Activated T-cell treated with anti-CD3 and anti-CD28 coated beads, Interleukin-2, amount 50 U/mL, for 4 hours (primary cell): ENCODE data around the gene SLC9A9. TPM values are rescaled to one million over a fixed set of nuclear protein-coding genes. Genes with fewer than 3 reads are reported as not detected.
"Not testable (repeated sequence)": the region's sequence is repeated elsewhere in the genome, so short reads cannot be mapped to it uniquely, and the experiment has no call there.

ENCODE experiments used
- ATAC-seq, 2 donors: fragments of 200-7000 bp; cut with Tn5 transposase; one replicate each; pipeline ENCODE4 v1.10.0; 2021
- DNase-seq: peaks from one replicate; pipeline ENCODE4 v3.0.0-alpha.2; 2020
- H3K27me3 Mint-ChIP-seq: one replicate; pipeline ENCODE4 v1.8.0; 2021; ENCODE audit warnings: low read depth, mixed read lengths
- H3K36me3 Mint-ChIP-seq: one replicate; pipeline ENCODE4 v1.8.0; 2022; ENCODE audit warnings: mixed read lengths; ENCODE audit not compliant: insufficient read depth
- H3K4me1 Mint-ChIP-seq: one replicate; pipeline ENCODE4 v1.8.0; 2021; ENCODE audit warnings: low read depth, mixed read lengths
- H3K4me3 Mint-ChIP-seq: one replicate; pipeline ENCODE4 v1.8.0; 2021; ENCODE audit warnings: mild to moderate bottlenecking, moderate library complexity, mixed read lengths
- H3K9me3 Mint-ChIP-seq: one replicate; pipeline ENCODE4 v1.8.0; 2021; ENCODE audit warnings: mixed read lengths
- total RNA-seq, 3 donors: library from RNA; stranded (reverse); gene quantifications; one replicate each; pipeline ENCODE4 v1.2.1, GENCODE V29; 2021

Gene SLC9A9
- total RNA-seq, 3 donors from 2014 or later: 0.56 to 0.98 (median 0.87) TPM

DNA sequence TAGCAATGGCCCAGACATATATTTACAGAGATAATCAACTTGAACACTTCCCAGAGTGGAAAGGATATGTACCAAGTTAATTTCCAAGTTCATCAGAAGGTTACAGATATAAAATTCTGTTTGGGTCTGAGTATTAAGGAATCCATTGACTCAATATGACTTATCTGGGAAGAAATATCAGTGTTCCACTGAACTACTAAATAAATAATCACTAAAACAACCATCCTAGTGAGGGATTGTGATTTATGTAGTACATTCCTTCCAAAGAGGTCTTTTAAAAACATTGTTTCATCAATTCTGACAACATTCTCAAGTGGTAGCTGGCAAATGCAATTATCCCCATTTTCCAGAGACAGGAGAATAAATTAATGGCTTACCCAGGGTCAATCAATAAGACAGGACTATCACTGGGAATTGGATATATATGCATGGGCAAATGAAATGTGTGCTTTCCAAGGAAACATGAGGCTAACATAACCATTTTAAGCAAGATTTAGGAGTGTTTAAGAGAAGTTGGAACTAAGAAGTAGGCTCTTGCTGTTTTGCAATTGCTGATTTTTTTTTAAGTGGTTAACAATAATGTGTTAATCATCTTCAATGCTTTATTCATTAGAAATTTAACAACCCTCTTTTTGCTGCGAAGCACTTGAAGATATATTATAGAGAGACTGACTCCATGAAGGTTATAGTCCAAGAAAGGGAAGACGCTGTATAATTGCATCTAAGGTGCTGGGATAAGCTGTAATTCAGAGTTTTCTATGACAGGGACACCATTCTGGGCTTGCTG is 37.9 kb downstream of the SLC9A9 start:
- no peaks in the 10 kb centered on the region for H3K27me3 Mint-ChIP-seq
- H3K36me3 Mint-ChIP-seq: peaks cover 23% of the 10 kb centered on the region
- peaks cover 18% of the 10 kb centered on the region for H3K4me1 Mint-ChIP-seq
- DNase-seq (no peak), ATAC-seq (no peak)
- H3K9me3 Mint-ChIP-seq: no peaks in the 10 kb centered on the region
- H3K4me3 Mint-ChIP-seq: no peak overlapping the region

DNA sequence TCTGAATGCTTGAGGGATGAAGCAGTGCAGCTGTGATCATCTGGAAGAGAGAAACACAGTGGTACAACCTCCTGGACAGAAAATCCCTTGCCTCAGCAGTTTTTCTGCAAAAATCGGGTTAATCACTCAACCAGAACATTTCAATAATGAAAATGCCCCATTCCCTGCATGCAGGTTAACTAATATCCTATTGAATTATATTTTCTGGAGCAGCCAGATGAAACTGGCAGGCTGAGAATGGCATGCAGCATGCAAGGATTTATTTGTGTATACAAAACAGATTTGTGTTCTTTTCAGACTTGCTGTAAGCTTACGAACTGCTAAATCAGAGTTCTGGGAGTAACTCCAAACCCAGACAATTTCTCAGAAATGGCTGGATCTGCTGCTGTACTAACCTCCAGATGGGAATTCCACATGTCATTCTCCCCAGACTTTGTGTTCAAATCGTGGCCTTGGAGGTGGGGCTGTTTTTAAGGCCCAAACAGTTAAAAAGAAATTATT is 39.1 kb downstream of the SLC9A9 start:
- Mint-ChIP-seq H3K36me3 (peaks cover 19% of the 10 kb centered on the region), H3K4me1 (peaks cover 8% of the 10 kb centered on the region), H3K9me3 (no peaks in the 10 kb centered on the region), H3K27me3 (no peaks in the 10 kb centered on the region), H3K4me3 (no peak overlapping the region)
- no peak for DNase-seq
- no peak for ATAC-seq

DNA sequence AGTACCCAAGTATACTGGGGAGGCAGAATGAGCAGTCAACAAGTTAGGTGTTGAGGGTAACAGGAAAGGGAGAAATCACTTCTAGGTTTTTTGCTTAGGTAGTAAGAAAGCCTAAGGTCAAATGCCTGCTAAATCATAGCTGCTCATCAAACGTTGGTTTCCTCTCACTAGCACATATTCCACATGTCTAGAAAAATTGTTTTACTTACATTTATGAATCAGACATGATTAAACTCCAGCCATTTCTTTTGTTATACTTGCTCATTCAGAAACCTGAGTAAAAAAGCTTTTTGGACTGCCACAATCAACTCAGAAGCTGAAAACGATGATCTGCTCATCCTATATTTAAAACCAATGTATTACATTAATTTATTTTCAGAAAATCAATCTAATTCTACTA is 40.2 kb downstream of the SLC9A9 start:
- H3K4me3 Mint-ChIP-seq: no peak overlapping the region
- no peaks in the 10 kb centered on the region for H3K27me3 Mint-ChIP-seq
- H3K9me3 Mint-ChIP-seq: no peaks in the 10 kb centered on the region
- peaks cover 11% of the 10 kb centered on the region for H3K36me3 Mint-ChIP-seq
- peaks cover 3% of the 10 kb centered on the region for H3K4me1 Mint-ChIP-seq
- DNase-seq: no peak
- peak in 1 of 2 donors; percentile 14 for ATAC-seq

DNA sequence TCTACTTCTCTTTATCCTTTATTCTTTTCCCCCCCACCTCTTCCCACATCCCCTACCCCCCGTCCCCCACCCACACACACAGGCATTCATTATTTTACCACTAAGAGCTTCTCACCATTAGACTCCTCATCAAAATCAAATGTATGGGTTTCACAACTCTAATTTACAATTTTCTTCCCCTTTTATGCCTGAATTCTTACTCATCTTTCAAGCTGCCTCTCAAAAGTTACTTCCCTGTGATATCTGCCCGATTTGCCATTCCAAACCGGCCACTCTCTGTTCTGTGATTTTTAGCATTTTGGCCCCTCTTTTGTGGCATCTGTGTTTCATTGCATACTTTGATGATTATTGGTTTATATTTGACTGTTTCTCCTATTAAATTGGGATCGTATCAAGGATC is 42.2 kb downstream of the SLC9A9 start:
- no peaks in the 10 kb centered on the region for H3K27me3 Mint-ChIP-seq
- H3K4me1 Mint-ChIP-seq: peaks cover 3% of the 10 kb centered on the region
- no peak overlapping the region for H3K4me3 Mint-ChIP-seq
- DNase-seq (no peak), ATAC-seq (no peak)
- H3K36me3 Mint-ChIP-seq: peaks cover 7% of the 10 kb centered on the region
- no peaks in the 10 kb centered on the region for H3K9me3 Mint-ChIP-seq

DNA sequence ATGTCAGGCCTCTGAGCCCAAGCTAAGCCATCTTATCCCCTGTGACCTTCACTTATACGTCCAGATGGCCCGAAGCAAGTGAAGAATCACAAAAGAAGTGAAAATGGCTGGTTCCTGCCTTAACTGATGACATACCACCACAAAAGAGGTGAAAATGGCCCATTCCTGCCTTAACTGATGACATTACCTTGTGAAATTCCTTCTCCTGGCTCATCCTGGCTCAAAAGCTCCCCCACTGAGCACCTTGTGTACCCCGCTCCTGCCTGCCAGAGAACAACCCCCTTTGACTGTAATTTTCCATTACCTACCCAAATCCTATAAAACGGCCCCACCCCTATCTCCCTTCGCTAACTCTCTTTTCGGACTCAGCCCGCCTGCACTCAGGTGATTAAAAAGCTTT is 42.8 kb downstream of the SLC9A9 start:
- H3K36me3 Mint-ChIP-seq, DNase-seq, H3K9me3 Mint-ChIP-seq, H3K27me3 Mint-ChIP-seq, H3K4me3 Mint-ChIP-seq, H3K4me1 Mint-ChIP-seq, ATAC-seq: not testable (repeated sequence)

DNA sequence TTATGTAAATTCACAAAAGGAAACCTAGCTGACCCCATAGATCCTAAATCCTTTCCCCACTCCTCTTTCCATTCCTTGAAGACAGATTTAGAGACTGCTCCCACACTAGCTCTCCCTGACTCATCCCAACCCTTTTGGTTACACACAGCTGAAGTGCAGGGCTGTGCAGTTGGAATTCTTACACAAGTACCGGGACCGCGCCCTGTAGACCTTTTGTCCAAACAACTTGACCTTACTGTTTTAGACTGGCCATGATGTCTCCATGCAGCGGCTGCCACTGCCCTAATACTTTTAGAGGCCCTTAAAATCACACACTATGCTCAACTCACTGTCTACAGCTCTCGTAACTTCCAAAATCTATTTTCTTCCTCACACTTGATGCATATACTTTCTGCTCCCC is 47.2 kb downstream of the SLC9A9 start:
- H3K4me3 Mint-ChIP-seq, H3K4me1 Mint-ChIP-seq, ATAC-seq, H3K27me3 Mint-ChIP-seq, H3K36me3 Mint-ChIP-seq, DNase-seq, H3K9me3 Mint-ChIP-seq: not testable (repeated sequence)

DNA sequence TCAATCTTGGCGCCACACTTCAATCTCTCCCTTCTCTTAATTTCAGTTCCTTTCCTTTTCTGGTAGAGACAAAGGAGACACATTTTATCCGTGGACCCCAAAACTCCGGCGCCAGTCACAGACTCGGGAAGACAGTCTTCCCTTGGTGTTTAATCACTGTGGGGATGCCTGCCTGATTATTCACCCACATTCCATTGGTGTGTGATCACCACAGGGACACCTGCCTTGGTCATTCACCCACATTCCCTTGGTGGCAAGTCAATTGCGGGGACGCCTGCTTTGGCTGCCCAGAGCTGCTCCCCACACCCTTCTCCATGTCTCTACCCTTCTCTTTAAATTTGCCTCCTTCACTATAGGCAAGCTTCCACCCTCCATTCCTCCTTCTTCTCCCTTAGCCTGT is 50.1 kb downstream of the SLC9A9 start:
- H3K36me3 Mint-ChIP-seq, H3K4me3 Mint-ChIP-seq, ATAC-seq, H3K4me1 Mint-ChIP-seq, H3K9me3 Mint-ChIP-seq, H3K27me3 Mint-ChIP-seq, DNase-seq: not testable (repeated sequence)

DNA sequence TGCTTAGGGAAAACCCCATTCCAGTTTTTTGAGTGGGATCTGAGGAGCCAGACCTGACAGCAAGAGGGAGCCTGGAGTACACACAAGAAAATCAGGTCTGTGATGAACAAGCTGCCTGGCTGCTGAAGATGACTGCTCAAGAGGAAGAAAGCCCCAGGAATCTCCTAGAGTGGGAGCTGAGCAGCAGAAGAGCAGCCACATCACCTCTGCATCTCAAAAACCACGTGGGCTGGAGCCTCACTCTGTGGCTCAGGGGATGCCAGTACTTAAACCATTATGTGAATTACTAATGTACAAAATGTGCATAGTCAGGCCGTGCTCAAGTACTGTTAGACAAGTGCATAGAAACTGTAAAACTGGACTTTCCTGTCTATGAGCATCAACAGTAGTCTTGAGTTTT is 52.4 kb downstream of the SLC9A9 start:
- H3K27me3 Mint-ChIP-seq: no peaks in the 10 kb centered on the region
- no peak for DNase-seq
- peaks cover 22% of the 10 kb centered on the region for H3K36me3 Mint-ChIP-seq

DNA sequence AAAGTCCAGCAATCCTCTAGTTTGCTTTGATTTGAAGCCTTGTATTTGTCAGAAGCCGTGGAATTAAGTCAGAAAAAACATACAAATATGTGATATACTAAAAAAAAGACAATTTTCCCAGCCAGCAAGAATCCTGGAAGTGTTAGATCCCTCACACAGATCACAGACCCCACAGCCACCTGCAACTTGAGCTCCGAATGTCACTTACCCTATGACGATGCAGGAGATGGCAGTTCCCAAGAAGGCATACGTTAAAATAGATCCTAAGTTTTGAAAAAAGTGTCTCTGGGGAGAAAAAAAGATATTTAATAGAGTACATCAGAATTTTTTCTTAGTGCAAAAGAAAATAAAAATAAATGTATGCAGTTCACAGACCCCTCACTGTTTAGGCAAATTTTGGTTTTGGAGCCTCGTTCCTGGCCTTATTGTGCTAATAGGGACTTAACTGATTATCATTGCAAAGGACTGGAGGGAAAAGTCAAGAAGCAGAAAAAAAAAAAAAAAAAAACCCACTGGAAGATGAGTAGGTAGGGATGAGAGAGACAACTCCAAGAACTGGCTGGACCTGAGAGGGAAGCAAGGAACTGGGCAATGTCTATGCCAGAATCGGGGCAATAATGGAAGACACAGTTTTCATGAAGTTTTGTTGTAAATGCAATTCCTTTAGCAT is 53.3 kb downstream of the SLC9A9 start:
- Mint-ChIP-seq H3K4me1 (no peaks in the 10 kb centered on the region), H3K4me3 (no peak overlapping the region), H3K9me3 (peaks cover 5% of the 10 kb centered on the region), H3K27me3 (no peaks in the 10 kb centered on the region), H3K36me3 (peaks cover 28% of the 10 kb centered on the region)
- ATAC-seq: no peak
- DNase-seq: no peak

More for the DNA sequence above, 52.4 kb downstream of the SLC9A9 start:
- Mint-ChIP-seq H3K9me3 (peaks cover 5% of the 10 kb centered on the region), H3K4me3 (no peak overlapping the region), H3K4me1 (no peaks in the 10 kb centered on the region)
- ATAC-seq: no peak

DNA sequence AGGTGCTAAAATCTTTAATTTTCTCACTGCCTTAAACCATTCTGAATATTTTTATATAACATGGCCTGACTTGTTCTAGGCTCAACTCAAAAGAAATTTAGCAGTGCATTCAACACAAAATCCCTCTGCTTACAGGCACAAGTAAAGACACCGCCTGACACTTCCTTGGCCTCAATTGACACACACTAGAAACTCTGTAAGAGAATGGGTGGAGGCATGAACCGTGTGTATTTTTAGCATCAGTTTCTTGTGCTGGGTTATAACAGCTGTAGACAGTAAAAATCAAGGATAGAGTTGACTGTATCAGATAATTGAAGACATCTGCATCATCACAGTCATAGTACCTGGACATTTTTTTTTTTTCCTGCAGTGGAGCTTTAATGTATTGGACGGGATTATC is 54.3 kb downstream of the SLC9A9 start:
- no peak for ATAC-seq

DNA sequence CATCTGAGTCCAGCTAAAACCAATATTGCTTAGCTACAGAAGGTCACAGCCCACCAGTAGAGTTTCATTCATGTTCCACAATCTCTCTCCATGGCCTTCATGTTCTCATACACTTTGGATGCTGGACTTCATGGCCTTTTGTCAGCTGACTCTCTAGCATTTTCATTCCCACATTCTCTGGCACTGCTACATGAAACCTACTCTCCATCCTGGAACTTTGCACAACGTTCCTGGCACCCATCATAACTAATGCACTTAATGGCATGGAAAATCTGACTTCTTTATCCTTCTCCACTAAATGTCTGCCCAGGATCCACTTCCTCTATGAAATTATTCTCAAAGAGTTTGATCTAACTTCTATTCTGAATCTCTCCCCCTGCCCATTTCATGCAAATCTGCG is 56.9 kb downstream of the SLC9A9 start:
- DNase-seq (no peak), ATAC-seq (no peak)
- Mint-ChIP-seq H3K27me3 (no peaks in the 10 kb centered on the region), H3K9me3 (peaks cover 7% of the 10 kb centered on the region), H3K36me3 (peaks cover 31% of the 10 kb centered on the region), H3K4me1 (peaks cover under 1% of the 10 kb centered on the region), H3K4me3 (no peak overlapping the region)

More for the DNA sequence above, 54.3 kb downstream of the SLC9A9 start:
- Mint-ChIP-seq H3K36me3 (peaks cover 28% of the 10 kb centered on the region), H3K9me3 (peaks cover 5% of the 10 kb centered on the region), H3K4me3 (no peak overlapping the region), H3K27me3 (no peaks in the 10 kb centered on the region), H3K4me1 (no peaks in the 10 kb centered on the region)
- DNase-seq: no peak

DNA sequence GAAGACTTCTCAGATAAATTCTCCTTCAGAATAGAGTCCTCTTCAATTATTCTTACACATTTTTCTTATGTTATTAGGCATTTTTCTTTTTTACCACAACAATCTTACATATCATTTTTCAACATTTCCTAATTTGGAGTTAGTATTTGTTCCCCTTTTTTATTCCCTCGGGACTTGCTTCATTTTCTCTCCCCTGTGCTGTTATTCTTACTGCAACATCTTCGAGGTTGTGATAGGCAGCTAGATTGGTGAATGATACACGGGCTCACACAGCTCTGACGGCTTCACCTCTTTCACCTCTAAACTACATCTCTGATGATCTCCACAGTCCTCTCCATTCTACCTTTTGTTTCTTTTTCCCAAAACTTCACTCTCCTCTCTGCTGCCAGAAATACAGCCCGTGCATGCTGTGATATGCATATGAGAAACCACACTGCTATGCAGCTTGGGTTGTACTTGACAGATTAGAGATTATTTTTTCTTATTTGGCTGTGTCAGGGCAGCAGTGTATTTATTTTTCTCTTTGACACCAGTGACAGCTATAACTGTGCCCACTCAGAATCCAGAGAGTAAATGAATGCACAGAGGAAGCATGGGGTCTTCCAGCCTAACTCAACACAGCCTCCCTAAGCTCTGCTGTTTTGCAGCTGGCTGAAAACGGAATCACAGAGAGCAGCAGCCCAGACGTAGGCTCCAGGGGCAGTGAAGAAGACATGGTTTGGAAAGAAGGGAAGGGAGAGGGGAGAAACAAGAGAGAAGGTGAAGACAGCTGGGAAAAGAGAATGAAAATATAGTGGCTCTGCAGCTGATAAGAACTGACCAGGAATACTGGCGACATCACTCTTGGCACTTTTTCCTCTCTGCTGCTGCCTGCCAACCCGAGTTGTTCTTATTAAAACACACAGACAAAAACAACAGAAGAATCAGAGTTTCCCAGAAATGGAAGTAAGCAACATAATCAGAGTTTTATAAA is 61.8 kb downstream of the SLC9A9 start:
- peaks cover 17% of the 10 kb centered on the region for H3K36me3 Mint-ChIP-seq
- no peak overlapping the region for H3K4me3 Mint-ChIP-seq
- H3K4me1 Mint-ChIP-seq: peaks cover 4% of the 10 kb centered on the region
- H3K27me3 Mint-ChIP-seq: no peaks in the 10 kb centered on the region
- peaks cover 6% of the 10 kb centered on the region for H3K9me3 Mint-ChIP-seq
- ATAC-seq (no peak), DNase-seq (no peak)

DNA sequence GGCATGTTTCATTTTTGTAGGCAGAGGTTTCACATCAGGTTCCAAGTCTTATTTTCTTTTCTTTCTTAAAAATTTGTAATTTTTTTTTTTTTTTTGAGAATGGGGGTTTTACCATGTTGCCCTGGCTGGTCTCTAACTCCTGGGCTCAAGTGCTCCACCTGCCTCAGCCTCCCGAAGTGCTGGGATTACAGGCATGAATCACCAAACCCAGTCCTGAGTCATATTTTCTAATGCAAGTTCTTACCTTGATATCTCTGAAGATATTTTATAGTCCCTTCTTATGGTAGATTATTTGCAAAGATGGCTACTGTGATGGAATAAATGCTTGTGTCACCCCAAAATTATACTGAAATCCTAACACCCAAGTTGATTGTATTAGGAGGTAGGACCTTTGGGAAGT is 63.8 kb downstream of the SLC9A9 start:
- H3K4me3 Mint-ChIP-seq: no peak overlapping the region
- H3K4me1 Mint-ChIP-seq: peaks cover 4% of the 10 kb centered on the region
- peaks cover 4% of the 10 kb centered on the region for H3K9me3 Mint-ChIP-seq
- peaks cover 9% of the 10 kb centered on the region for H3K36me3 Mint-ChIP-seq
- ATAC-seq (no peak), DNase-seq (no peak)
- H3K27me3 Mint-ChIP-seq: no peaks in the 10 kb centered on the region

DNA sequence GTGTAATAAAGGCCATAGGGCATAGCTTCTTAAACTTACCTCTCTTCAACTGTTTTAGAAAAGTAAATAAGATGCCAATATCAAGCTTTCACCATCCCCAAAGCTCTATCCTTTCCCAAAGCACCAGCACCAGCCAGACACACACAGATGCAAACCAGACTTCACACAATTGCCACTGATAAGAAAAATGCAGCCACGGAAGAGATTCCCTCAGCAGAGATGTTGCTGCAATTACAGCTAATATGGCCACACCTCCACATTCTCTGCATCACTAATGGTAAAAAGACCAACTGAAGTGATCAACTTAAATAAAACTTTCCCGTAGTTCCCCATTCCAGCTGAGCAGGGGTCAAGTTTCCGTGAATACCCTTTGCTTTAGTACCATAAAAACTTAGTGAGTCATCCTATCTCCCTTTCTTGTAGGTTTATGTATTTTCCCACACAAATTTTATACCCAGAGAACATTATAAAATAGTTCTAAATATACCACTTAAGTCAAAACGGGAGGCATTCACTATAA is 64.4 kb downstream of the SLC9A9 start:
- Mint-ChIP-seq H3K9me3 (peaks cover 4% of the 10 kb centered on the region), H3K4me1 (peaks cover 4% of the 10 kb centered on the region), H3K27me3 (no peaks in the 10 kb centered on the region), H3K4me3 (no peak overlapping the region), H3K36me3 (peaks cover 9% of the 10 kb centered on the region)
- ATAC-seq (no peak), DNase-seq (no peak)
